Right lobe of liver (tissue), 4 donors: ENCODE measurements around the gene CYTH4.

Experiments
- CTCF ChIP-seq, 4 donors: fragments of 200-600 bp in 3 of 4; fragments of 450-650 bp in 1 of 4; IDR thresholded peaks; one replicate each; pipeline versions ENCODE4 v1.5.1 to v1.8.0; 2016 to 2022; ENCODE audit warnings: antibody characterized with exemption in 4 of 4, mild to moderate bottlenecking in 2 of 4
- POLR2A ChIP-seq: fragments of 450-650 bp; IDR thresholded peaks from one replicate; pipeline ENCODE4 v1.6.1; 2017; ENCODE audit warnings: antibody characterized with exemption, mild to moderate bottlenecking
- donor health status: DM: no; HTN: no; CAD: no.
- donor health status: DM: no; HTN: no; CAD: no.
- donor health status: DM: no; HTN: yes; CAD: no.

- no peak for TF ChIP-seq POLR2A
- no peak for TF ChIP-seq CTCF (IDR thresholded peaks at IDR 0.05)
Measured at GRCh38 chr22:37254867-37255233, 27.5 kb upstream of the CYTH4 start.
